Endometrial microvascular endothelial cells (primary cell): ENCODE results near the gene DICER1. TPM values are rescaled to one million over a fixed set of nuclear protein-coding genes. Genes with fewer than 3 reads are reported as not detected.

Source experiments
- total RNA-seq: library from RNA; depleted of rRNA; stranded (reverse); fragments of >200 nt; gene quantifications from one replicate; pipeline ENCODE4 v1.2.3, GENCODE V29; 2015; ENCODE audit errors: inconsistent ontology term

DICER1 gene
- total RNA-seq, 1 donor from 2014 or later = 27.5 TPM

Other genes with a start within 250 kb of the DICER1 start
- gene CLMN, start 162.4 kb upstream of the DICER1 start, total RNA-seq = 2.0 TPM